GM21619 (cell line): ENCODE results near the gene NTN1.

ENCODE experiments used
- ATAC-seq: cut with Tn5 transposase; IDR thresholded peaks from one replicate; pipeline ENCODE4 v1.9.1; 2021; ENCODE audit not compliant: unreplicated experiment

Gene NTN1

GRCh38 chr17:9228408-9229159 lies 207.3 kb downstream of the NTN1 start:
- no peak for ATAC-seq

- ATAC-seq: no peak
Measured at GRCh38 chr17:9229160-9229825, 208.0 kb downstream of the NTN1 start.

GRCh38 chr17:9229826-9230201 lies 208.5 kb downstream of the NTN1 start:
- ATAC-seq: no peak

GRCh38 chr17:9230346-9230745 lies 209.0 kb downstream of the NTN1 start:
- no peak for ATAC-seq

GRCh38 chr17:9230861-9231260 lies 209.6 kb downstream of the NTN1 start:
- no peak for ATAC-seq

- ATAC-seq: no peak
Measured at GRCh38 chr17:9231449-9232154, 210.3 kb downstream of the NTN1 start.

- ATAC-seq: no peak
Measured at GRCh38 chr17:9232155-9232475, 210.8 kb downstream of the NTN1 start.

- no peak for ATAC-seq
Measured at GRCh38 chr17:9232591-9233270, 211.4 kb downstream of the NTN1 start.

GRCh38 chr17:9233271-9233599 lies 211.9 kb downstream of the NTN1 start:
- no peak for ATAC-seq

GRCh38 chr17:9233761-9234160 lies 212.5 kb downstream of the NTN1 start:
- no peak for ATAC-seq

- ATAC-seq: no peak
Measured at GRCh38 chr17:9234389-9234945, 213.2 kb downstream of the NTN1 start.

GRCh38 chr17:9235346-9235745 lies 214.0 kb downstream of the NTN1 start:
- ATAC-seq: no peak

GRCh38 chr17:9236286-9237052 lies 215.2 kb downstream of the NTN1 start:
- no peak for ATAC-seq

GRCh38 chr17:9237053-9237410 lies 215.7 kb downstream of the NTN1 start:
- no peak for ATAC-seq

GRCh38 chr17:9237661-9238301 lies 216.5 kb downstream of the NTN1 start:
- no peak for ATAC-seq

GRCh38 chr17:9238340-9239245 lies 217.3 kb downstream of the NTN1 start:
- no peak for ATAC-seq

GRCh38 chr17:9239246-9239792 lies 218.0 kb downstream of the NTN1 start:
- ATAC-seq: no peak

GRCh38 chr17:9239793-9240658 lies 218.7 kb downstream of the NTN1 start:
- ATAC-seq: peak; percentile 59
